ENCODE results near the gene MAPK11. TPM values are rescaled to one million over a fixed set of nuclear protein-coding genes. Genes with fewer than 3 reads are reported as not detected.

Gene MAPK11
- total RNA-seq, 2 experiments from 2014 or later, result 23.1 to 24.6 TPM

DNA sequence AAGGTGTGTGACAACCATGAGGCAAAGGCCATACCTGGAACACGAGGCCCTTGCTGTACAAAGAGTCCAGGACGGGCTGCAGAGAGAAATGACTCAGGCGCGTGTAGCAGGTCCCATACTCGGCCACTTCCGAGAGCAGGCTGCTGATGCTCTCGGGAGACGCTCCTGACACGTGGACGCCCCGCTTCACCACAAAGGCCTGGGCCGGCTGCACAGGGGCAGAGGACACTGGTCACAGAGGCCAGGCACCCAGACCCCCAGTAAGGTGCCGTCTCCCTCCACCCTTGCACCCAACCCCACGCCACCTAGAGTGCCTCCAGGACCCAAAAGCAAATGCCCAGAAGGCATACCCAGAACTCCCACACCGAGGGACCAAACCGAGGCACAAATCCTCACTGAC lies 40.8 kb downstream of the MAPK11 start:
- H3K4me1 Mint-ChIP-seq (ENCODE audit: low read depth), result no peaks in the 10 kb centered on the region
- CTCF ChIA-PET, result no interaction called here
- POLR2A ChIA-PET, result no interaction called here
- intact Hi-C loops (cut with micrococcal nuclease), result no loop called here
- H3K27ac Mint-ChIP-seq, result no peak overlapping the region
- DNase-seq, result no peak
- H3K9me3 Mint-ChIP-seq, result no peaks in the 10 kb centered on the region
- H3K4me3 Mint-ChIP-seq, result no peak overlapping the region
- H3K36me3 Mint-ChIP-seq, result no peaks in the 10 kb centered on the region
- no peaks in the 10 kb centered on the region for H3K27me3 Mint-ChIP-seq

DNA sequence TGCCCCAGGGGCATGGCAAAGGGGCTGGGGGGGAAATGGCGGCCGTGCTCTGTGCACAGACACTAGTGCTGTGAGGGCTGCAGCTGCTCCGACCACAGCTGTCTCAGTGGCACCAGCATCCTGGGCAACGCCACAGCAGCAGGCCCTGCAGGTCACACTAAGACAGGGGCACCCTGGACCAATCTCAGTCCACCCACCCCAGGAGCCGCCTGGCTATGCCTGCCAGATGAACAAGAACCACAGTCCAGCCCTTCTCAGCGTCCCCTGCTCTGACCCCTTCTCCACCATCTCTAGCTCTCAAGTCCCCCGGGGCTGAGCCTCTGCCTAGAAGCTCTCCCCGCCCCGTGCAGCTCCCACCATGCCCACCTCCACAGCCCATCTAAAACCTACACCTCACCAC lies 41.8 kb downstream of the MAPK11 start:
- Mint-ChIP-seq H3K4me3 (no peak overlapping the region), H3K9me3 (no peaks in the 10 kb centered on the region), H3K4me1 (ENCODE audit: low read depth) (no peaks in the 10 kb centered on the region), H3K36me3 (peaks cover 4% of the 10 kb centered on the region), H3K27me3 (no peaks in the 10 kb centered on the region), H3K27ac (no peak overlapping the region)
- intact Hi-C loops (cut with micrococcal nuclease), result no loop called here
- ChIA-PET CTCF (interaction anchor here (0.7 kb wide), 1 partner anchor 14 kb away, joined by 3 read pairs; no protein-coding TSS in a partner anchor), POLR2A (no interaction called here)
- no peak for DNase-seq

DNA sequence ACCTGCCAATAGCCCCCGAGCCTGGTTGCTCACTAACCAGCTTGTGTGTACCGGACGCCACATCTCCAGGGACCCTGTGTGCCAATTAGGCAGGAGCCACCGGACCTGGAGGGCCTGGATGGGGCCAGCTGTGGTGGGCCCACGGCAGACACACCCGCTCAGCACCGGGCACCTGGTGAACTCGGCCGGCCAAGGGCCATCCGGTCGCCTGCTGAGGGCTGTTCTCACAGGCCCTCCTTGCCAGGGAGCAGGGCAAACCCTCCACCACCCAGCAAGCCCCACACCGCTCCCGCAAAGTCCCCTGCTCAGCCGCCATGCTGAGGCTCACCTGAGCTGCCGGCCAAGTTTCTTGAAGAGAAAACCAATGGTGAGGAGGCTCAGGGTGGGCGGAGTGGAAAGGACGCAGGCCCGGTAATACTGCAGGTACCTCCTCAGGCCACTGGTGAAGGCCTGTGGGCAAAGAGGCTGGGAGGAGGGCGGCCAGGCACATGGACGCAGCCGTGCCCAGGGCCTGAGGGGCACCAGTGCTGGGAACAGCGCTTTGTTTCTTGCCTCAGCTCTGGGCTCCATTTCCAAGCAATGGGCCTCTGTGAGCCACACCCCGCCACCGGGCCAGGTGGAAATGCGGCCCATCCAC lies 42.5 kb downstream of the MAPK11 start:
- ChIA-PET POLR2A (no interaction called here), CTCF (interaction anchor here (0.7 to 1.2 kb wide), 2 partner anchors 9 to 15 kb away, joined by 3 read pairs; no protein-coding TSS in a partner anchor)
- peaks cover 9% of the 10 kb centered on the region for H3K36me3 Mint-ChIP-seq
- H3K4me1 Mint-ChIP-seq (ENCODE audit: low read depth), result no peaks in the 10 kb centered on the region
- H3K27me3 Mint-ChIP-seq, result no peaks in the 10 kb centered on the region
- DNase-seq, result no peak
- H3K4me3 Mint-ChIP-seq, result no peak overlapping the region
- intact Hi-C loops (cut with micrococcal nuclease), result no loop called here
- H3K27ac Mint-ChIP-seq, result no peak overlapping the region
- no peaks in the 10 kb centered on the region for H3K9me3 Mint-ChIP-seq

DNA sequence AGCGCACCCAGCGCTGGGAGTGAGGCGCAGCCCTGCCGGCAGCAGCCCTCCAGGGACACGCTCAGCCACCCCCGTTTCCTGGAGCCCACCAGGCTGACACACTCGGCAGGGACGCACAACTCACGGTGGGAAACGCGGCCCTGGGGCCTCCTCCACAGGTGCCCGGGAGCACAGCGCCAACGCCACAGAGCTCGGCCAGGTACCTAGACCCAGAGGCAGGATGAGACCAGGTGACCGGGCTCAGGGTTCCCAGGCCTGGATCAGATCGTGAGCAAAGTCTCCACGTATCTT lies 43.4 kb downstream of the MAPK11 start:
- Mint-ChIP-seq H3K36me3 (peaks cover 12% of the 10 kb centered on the region), H3K27ac (no peak overlapping the region), H3K4me1 (ENCODE audit: low read depth) (no peaks in the 10 kb centered on the region), H3K4me3 (no peak overlapping the region), H3K9me3 (no peaks in the 10 kb centered on the region), H3K27me3 (no peaks in the 10 kb centered on the region)
- CTCF ChIA-PET, result interaction anchor here (1.2 kb wide), 1 partner anchor 10 kb away, joined by 3 read pairs; no protein-coding TSS in a partner anchor
- POLR2A ChIA-PET, result no interaction called here
- DNase-seq, result no peak
- intact Hi-C loops (cut with micrococcal nuclease), result no loop called here

DNA sequence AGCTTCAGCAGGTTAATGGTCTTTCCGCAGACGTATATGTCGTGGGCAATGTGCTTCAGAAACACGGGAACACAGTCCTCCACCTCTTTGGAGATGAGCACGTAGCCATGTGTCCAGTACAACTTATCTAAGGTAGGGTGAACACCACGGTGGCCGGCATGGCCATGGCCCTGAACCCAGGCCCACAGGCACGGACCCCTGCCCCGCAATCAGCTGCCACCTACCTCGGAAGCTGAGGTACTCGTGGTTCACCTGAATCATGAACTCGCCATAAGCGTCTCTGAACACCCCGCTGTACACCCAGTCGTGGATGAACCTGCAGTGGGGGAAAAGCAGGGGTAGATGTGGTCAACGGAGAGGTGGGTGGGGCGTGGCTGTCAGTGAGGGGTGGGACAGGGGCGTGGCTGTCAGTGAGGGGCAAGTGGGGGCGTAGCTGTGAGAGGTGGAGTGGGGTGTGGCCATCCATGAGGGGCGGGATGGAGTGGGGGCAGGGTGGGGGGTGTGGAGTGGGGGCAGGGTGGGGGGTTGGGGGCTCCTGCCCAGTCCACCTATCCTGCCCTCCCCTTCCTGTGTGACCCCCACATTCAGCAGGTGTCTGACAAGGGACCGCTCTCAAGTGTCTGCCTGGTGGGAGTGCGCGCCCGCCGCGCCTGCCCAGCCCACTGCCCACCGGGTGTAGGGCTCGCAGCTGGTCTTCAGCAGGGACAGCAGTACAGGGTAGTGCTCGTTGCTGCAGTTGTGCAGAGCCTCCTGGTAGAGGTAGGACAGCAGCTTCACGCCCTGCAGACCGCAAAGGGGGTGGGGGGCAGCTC lies 43.9 kb downstream of the MAPK11 start:
- DNase-seq, result no peak
- intact Hi-C loops (cut with micrococcal nuclease), result no loop called here
- Mint-ChIP-seq H3K36me3 (peaks cover 12% of the 10 kb centered on the region), H3K27ac (no peak overlapping the region), H3K4me3 (no peak overlapping the region), H3K27me3 (no peaks in the 10 kb centered on the region), H3K4me1 (ENCODE audit: low read depth) (no peaks in the 10 kb centered on the region), H3K9me3 (no peaks in the 10 kb centered on the region)
- ChIA-PET CTCF (no interaction called here), POLR2A (no interaction called here)

DNA sequence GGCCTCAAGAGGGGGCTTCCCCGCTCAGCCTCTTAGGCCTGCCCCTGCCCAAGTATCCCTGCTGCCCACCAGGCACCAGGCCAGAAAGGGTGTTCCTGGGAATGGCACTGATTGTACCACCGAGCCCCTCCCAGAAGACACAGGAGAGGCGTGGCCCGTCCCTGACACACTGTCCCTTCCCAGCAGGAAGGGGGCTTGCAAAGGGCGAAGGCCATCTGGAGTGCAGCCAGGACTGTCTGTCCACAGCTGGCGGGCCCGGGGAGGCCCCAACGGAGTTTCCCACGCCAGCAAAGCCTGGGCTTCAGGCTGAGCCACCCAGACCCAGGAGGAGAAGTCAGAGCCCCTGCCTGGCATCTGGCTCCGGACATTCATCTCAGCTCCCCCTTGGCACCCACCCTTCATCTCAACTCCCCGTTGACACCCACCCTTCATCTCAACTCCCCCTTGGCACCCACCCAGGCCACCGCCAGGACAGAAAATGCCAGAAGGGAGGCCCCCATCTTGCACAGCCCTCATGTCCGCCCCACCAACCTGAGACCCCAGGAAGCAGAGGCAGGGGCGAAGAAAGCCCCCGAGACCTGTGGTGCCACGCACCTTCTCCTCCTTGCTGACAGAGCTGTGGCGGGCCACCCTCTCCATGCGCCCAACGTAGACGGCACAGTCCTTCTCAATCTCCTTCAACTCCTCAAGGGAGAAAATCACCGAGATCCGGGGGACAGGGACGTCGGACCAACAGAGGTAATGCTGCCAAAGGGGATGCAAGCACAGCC lies 44.8 kb downstream of the MAPK11 start:
- ChIA-PET CTCF (no interaction called here), POLR2A (no interaction called here)
- Mint-ChIP-seq H3K4me1 (ENCODE audit: low read depth) (no peaks in the 10 kb centered on the region), H3K4me3 (no peak overlapping the region), H3K27me3 (no peaks in the 10 kb centered on the region), H3K36me3 (peaks cover 12% of the 10 kb centered on the region), H3K9me3 (no peaks in the 10 kb centered on the region), H3K27ac (no peak overlapping the region)
- intact Hi-C loops (cut with micrococcal nuclease), result no loop called here
- DNase-seq, result no peak

DNA sequence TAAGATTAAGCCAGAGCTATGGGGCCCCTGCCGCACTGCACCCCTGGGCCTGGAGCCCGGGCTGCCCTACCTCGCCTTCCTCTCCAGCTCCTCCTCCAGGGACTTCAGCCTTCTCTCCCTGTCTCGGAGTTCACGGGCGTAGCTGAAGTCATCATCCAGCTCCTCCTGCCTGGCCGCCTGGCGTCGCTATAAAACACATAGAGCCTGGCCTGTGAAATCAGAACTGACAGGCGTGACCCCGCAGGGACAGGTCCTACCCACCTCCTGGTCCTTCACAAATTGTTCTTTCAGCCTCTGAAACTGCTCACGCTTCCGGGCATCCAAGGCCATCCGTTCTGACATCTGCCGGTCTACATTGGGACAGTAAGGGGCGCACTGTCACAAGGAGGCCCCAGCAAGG lies 46.1 kb downstream of the MAPK11 start:
- H3K9me3 Mint-ChIP-seq, result no peaks in the 10 kb centered on the region
- intact Hi-C loops (cut with micrococcal nuclease), result no loop called here
- POLR2A ChIA-PET, result no interaction called here
- no peaks in the 10 kb centered on the region for H3K4me1 Mint-ChIP-seq (ENCODE audit: low read depth)
- peaks cover 17% of the 10 kb centered on the region for H3K36me3 Mint-ChIP-seq
- H3K27ac Mint-ChIP-seq, result no peak overlapping the region
- no peaks in the 10 kb centered on the region for H3K27me3 Mint-ChIP-seq
- DNase-seq, result no peak
- CTCF ChIA-PET, result no interaction called here
- H3K4me3 Mint-ChIP-seq, result no peak overlapping the region

DNA sequence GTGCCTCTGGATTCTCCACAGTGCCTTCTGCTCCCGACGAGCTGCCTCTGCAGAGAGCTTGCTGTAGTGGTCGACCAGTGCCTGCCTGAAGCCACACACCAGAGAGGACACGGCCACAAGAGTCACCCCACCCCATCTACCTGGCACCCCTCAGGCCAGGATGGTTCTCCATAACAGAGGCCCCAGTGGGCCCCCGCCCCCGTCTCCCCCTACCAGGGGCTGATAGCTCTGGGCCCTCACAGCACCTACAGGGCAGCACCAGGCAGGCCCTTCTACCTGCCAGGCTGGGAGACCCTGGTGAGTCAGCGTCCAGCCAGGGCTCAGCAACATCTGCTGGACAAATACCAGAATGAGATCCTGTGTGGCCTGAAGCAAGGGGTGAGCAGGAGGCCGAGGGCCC lies 47.7 kb downstream of the MAPK11 start:
- DNase-seq, result no peak
- H3K4me1 Mint-ChIP-seq (ENCODE audit: low read depth), result no peaks in the 10 kb centered on the region
- H3K36me3 Mint-ChIP-seq, result peaks cover 20% of the 10 kb centered on the region
- intact Hi-C loops (cut with micrococcal nuclease), result no loop called here
- H3K27me3 Mint-ChIP-seq, result no peaks in the 10 kb centered on the region
- ChIA-PET CTCF (no interaction called here), POLR2A (no interaction called here)
- H3K27ac Mint-ChIP-seq, result no peak overlapping the region
- H3K4me3 Mint-ChIP-seq, result no peak overlapping the region
- no peaks in the 10 kb centered on the region for H3K9me3 Mint-ChIP-seq

DNA sequence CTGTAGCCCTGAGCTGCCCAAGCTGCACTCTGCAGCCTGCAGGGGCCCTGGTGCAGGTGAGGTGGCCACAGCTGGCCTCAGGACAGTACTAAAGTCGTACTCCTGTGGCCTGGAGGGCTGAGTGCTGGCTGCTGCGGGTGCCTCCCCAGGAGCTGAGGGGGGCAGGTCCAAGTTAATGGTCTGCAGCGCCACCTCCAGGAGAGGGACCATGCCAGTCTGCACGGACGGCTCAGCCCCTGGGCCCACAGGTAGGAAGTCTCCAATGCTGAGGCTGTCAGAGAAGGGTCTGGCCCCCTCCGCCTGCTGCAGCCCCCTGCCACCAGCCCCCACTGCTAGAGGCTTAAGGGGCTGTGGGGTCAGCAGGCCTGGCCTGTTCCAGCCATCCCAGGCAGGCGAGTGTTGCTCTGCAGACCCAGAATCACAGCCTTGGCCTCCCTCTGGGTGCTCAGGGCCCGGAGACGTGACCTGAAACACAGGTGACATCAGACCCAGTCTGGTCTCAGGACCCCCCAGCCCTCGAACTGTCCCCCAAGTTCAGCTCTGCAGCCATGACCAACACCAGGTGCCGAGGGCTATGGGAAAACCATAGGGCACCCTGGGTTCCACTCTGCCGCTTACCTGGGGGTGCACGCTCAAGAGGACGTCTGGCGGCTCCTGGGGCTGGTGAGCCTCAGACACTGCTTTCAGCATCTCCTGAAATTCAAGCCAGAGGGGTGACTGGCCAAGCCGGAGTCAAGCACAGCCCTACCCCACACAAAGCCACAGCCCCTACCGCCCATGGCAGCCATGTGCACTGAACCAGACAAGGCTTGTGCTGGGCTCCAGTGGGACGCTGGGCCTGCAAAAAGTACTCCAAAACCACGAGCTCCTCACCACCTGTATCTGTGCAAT lies 48.5 kb downstream of the MAPK11 start:
- no peaks in the 10 kb centered on the region for H3K27me3 Mint-ChIP-seq
- H3K9me3 Mint-ChIP-seq, result no peaks in the 10 kb centered on the region
- H3K27ac Mint-ChIP-seq, result no peak overlapping the region
- ChIA-PET POLR2A (no interaction called here), CTCF (no interaction called here)
- intact Hi-C loops (cut with micrococcal nuclease), result no loop called here
- no peaks in the 10 kb centered on the region for H3K4me1 Mint-ChIP-seq (ENCODE audit: low read depth)
- DNase-seq, result no peak
- H3K4me3 Mint-ChIP-seq, result no peak overlapping the region
- H3K36me3 Mint-ChIP-seq, result peaks cover 23% of the 10 kb centered on the region

DNA sequence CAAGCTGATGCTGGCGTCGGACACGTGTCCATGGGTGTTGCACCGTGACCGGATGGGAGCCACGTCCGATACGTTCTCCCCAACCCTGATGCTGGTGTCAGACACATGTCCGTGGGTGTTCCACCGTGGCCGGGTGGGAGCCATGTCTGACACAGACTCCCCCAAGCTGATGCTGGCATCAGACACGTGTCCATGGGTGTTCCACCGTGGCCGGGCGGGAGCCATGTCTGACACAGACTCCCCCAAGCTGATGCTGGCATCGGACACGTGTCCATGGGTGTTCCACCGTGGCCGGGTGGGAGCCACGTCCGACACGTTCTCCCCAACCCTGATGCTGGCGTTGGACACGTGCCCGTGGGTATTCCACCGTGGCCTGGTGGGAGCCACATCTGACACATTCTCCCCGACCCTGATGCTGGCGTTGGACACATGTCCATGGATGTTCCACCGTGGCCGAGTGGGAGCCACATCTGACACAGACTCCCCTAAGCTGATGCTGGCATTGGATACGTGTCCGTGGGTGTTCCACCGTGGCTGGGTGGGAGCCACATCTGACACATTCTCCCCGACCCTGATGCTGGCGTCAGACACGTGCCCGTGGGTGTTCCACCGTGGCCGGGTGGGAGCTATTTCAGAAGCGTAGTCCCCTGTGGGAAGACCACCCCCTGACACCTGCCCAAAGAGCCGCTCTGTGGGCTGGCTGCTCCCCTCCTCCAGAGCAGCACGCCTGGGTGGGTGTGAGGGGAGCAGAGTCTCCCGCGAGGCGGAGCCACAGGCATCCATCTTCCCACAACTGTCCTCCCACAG lies 49.4 kb downstream of the MAPK11 start:
- no peak for DNase-seq
- Mint-ChIP-seq H3K27ac (no peak overlapping the region), H3K4me3 (no peak overlapping the region), H3K4me1 (ENCODE audit: low read depth) (no peaks in the 10 kb centered on the region), H3K36me3 (peaks cover 29% of the 10 kb centered on the region), H3K27me3 (no peaks in the 10 kb centered on the region), H3K9me3 (no peaks in the 10 kb centered on the region)
- ChIA-PET POLR2A (no interaction called here), CTCF (no interaction called here)
- intact Hi-C loops (cut with micrococcal nuclease), result no loop called here

DNA sequence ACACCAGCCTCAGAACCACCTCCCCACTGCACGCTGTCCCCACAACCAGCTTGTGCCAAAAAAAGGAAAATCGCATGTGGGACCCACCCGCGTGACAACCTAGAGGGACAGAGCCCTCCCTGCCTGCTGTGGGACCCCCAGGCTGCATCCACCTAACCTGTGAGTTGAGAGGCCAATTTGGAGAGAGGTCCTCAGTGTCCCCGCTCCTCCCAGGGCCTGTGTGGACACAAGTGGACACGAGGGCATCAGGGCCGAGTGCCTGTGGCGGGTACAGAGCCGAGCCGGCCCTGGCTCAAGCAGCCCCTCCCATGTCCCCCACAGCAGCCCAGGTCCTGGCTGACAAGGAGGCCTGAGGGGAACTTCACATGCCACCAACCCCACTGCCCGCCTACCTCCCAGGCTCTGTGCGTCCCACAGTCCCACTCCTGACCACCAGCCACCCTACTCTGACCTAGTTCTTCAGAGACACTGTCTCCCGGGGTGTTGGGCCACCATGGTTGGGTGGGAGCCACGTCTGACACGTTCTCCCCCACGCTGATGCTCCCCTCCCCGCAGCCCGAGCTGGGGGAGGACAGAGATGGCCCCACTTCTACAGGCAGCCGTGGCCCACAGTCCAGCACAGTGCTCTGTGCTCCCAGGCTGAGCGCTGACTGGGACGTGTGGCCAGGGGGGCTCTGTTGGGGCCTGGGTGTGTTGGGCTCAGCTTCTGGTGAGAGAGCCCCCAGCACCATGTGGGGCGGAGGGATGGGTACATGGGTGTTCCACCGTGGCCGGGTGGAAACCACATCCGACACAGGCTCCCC lies 50.2 kb downstream of the MAPK11 start:
- no peaks in the 10 kb centered on the region for H3K4me1 Mint-ChIP-seq (ENCODE audit: low read depth)
- H3K9me3 Mint-ChIP-seq, result no peaks in the 10 kb centered on the region
- DNase-seq, result no peak
- H3K27me3 Mint-ChIP-seq, result no peaks in the 10 kb centered on the region
- ChIA-PET POLR2A (interaction anchor here (1.1 kb wide), 1 partner anchor 28 kb away, joined by 3 read pairs; no protein-coding TSS in a partner anchor), CTCF (interaction anchor here (1.6 kb wide), 1 partner anchor 71 kb away, joined by 6 read pairs; no protein-coding TSS in a partner anchor)
- intact Hi-C loops (cut with micrococcal nuclease), result no loop called here
- H3K4me3 Mint-ChIP-seq, result no peak overlapping the region
- no peak overlapping the region for H3K27ac Mint-ChIP-seq
- peaks cover 34% of the 10 kb centered on the region for H3K36me3 Mint-ChIP-seq
